ENCODE measurements around the gene CCDC116.
"Not testable (repeated sequence)": the region's sequence is repeated elsewhere in the genome, so short reads cannot be mapped to it uniquely, and the experiment has no call there.

CCDC116 gene

DNA sequence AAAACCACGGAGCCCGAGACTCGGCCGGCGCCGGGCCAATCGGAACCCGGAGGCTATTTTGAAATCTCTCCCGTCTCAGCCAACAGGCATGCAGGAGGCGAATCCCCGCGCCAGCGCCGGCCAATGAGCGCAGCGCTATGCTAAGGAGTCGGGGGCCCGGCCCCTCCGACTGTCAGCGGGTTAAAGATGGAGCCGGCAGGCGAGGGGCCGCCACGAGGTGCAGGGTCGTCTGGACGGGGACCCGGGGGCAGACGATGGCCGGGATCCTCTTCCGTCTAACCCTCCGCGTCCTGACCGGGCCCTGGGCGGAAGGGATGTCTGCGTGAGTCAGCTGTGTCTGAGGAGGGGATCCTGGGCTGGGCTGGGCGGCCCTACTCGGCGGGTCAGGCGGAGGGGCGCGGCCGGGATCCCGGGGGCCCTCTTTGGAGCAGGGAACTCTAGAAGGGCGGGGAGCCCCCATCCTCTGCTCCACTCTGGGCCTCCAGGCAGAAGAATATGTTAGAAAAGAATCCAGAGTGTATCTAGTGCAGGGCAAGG is 19.5 kb downstream of the CCDC116 start:
- peak; percentile 96 for DNase-seq (ENCODE audit: low spot score)

DNA sequence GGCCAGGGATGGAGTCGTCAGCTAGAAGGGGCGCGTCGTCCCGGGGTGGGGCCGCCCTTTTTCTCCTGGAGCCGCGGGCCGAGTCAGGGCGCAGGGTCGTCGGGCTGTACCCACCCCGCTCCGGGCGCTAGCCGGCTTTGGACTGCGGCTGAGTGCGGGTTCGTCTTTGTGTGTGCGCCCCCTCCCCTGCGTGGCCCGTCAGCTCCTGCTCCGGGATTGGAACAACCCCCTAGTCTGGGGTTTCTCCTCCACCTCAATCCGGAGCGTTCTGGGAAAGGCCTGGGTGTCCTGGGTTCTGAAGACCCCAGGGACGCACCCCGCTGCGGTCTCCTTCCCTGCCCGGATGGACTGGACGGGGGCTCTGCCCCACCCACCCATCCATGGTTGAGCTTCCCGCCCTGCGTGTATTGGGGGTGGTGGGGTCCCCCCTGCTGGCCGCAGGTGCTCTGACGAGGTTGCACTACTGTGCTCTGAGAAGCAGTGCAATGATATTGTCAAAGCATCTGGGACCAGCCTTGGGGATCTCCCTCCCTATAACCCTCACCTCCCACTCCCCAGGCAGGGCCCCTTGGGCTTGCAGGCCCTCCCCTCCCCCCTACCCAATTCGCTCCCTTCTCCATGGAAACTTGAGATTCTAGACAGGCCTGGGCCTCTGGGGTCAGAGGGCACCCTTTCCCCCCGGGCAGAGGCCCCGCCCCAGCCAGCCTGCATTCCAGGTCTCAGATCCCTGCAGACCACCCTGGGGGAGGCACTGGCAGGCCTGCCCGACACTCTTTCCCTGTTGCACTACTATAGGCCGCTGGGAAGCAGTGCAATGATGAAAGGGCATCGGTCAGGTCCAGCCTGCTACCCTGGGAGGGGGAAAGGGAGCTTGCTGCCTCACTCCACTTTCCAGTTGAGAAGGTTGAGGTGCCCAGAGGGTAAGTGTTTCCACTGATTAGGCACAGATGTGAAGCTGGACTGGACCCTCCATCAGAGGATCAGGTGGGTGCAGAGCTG is 20.3 kb downstream of the CCDC116 start:
- no peak for DNase-seq (ENCODE audit: low spot score)

DNA sequence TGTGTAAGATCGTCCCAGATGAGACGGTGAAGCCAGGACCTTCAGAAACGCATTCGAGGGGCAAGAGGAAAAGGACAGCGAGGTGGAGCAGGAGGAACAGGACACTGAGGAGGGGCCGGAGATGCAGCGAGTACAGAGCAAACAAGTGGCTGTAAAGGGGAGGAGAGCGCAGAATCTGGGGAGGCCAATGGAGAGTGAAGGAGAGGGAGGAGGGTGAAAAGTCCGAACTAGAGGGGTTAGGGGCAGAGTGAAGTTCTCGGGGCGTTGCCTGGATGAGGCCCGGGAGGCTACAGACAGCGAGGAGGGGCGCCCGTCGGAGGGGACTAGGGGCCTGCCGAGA is 24.4 kb downstream of the CCDC116 start:
- DNase-seq (ENCODE audit: low spot score): no peak

- peak; percentile 86 for DNase-seq (ENCODE audit: low spot score)
These were observed 24.9 kb downstream of the CCDC116 start for GRCh38 chr22:21657360-21658032.

GRCh38 chr22:21659864-21660525 is 27.4 kb downstream of the CCDC116 start:
- DNase-seq (ENCODE audit: low spot score): no peak

GRCh38 chr22:21660904-21661303 is 28.3 kb downstream of the CCDC116 start:
- no peak for DNase-seq (ENCODE audit: low spot score)

DNA sequence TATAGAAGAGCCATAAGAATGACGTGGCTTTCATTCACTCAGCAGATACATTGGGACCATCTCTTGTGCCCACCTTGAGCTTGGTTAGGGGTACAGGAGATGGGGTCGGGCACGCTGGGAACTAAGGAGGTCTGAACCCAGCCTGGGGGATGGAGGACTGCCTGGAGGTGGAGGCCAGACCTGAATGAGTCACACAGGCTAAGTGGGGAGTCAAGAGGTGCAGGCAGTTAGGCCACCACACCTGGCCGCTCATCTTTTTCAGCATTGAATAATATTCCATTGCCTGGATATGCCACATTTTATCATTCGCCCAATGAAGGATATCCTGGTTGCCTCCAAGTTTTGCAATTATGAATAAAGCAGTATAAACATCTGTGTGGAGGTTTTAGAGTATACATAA is 29.4 kb downstream of the CCDC116 start:
- no peak for DNase-seq (ENCODE audit: low spot score)

DNA sequence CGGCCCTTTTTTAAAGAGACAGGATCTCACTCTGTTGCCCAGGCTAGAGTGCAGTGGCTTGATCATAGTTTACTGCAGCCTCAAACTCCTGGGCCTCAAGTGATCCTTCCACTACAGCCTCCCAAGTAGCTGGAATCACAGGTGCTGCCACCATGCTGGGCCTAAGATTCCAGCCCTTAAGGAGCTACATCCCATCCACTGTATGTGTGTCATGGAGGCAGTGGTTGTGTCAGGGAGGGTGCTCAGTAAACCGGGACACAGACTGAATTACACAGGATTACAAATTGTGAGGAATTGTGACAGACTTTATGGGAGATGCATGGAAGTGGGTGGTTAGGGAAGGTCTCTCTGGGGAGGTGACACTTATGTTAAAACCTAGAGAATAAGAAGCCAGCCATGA is 31.2 kb downstream of the CCDC116 start:
- no peak for DNase-seq (ENCODE audit: low spot score)

GRCh38 chr22:21665047-21665851 is 32.7 kb downstream of the CCDC116 start:
- DNase-seq (ENCODE audit: low spot score): no peak

DNA sequence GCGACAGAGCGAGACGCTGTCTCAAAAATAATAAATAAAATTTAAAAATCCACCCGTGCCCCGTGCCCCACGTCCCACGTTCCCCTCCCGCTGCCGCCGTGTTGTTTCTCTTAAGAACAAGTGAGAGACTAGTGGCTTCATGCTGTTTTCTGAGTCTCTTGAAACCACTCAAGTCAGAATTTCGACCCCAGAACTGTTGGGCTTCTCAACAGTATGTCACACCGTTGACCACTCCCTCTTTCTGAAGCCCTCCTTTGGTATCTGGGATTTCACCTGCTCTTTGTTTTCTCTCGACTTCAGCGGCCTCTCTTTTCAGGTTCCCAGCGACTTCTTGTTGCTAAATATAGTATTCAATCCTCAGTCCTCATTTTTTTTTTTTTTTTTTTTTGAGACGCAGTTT is 34.2 kb downstream of the CCDC116 start:
- no peak for DNase-seq (ENCODE audit: low spot score)

- no peak for DNase-seq (ENCODE audit: low spot score)
These were observed 36.5 kb downstream of the CCDC116 start for GRCh38 chr22:21669026-21669425.

DNA sequence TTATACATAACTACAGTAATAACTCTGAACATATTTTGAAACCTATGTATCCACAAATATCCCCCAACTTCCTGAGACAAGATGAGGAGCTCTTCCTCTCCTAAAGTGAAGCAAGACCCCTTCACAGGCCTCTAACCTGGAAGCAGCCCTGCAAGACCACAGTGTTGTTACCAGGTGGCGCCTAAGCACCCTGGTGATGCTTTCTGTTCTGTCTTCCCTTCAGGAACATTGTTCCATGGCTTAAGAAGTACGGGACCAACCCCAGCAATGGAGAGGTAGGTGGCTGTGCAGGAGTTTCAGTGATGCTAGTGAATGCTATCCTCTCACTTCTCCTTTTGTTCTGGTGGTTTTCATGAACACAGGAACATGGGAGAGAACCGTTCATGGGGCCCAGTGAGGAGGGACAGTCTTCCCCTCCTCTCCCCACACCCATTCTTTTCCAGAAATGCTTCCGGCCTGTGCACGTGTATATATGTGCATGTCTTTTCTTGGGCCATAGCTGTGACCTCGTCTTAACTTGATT is 39.6 kb downstream of the CCDC116 start:
- no peak for DNase-seq (ENCODE audit: low spot score)

DNA sequence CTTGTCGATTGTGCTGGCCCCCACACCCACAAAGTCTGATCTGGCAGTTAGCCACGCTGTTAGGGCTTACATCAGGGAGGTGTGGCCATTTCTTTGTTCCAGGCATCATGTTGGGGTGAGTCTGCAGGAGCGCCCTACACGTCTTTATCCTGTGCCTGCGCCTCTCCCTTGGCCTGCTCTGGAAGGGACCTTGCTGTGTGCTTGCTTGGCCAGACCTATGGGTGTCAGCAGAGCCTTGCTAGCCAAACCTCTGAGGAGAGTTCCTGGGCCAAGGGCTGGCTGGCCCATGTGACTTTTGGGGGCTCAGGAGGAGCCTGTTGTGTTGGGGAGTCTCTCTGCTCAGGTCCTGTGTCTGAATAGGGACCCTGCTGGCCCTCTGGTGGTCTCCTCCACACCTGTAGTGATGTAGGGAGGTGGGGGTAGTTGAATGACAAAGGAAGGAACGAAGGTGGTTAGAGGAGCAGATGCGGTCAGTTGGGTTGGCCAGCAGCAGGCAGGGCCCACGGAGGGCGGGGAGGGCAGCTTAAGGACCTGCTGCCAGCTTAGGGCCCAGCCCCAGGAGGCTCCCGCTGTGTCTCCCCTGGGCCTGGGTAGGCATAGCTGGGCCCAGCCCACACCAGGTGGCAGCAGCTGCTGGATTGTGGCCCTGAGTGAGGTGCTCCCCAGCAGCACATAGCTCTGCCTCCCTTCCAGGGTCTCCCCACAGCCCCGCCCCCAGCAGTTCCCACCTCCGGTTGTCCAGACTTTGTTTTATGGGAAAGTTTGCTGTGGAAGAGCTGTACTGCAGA is 41.2 kb downstream of the CCDC116 start:
- DNase-seq (ENCODE audit: low spot score): no peak

DNA sequence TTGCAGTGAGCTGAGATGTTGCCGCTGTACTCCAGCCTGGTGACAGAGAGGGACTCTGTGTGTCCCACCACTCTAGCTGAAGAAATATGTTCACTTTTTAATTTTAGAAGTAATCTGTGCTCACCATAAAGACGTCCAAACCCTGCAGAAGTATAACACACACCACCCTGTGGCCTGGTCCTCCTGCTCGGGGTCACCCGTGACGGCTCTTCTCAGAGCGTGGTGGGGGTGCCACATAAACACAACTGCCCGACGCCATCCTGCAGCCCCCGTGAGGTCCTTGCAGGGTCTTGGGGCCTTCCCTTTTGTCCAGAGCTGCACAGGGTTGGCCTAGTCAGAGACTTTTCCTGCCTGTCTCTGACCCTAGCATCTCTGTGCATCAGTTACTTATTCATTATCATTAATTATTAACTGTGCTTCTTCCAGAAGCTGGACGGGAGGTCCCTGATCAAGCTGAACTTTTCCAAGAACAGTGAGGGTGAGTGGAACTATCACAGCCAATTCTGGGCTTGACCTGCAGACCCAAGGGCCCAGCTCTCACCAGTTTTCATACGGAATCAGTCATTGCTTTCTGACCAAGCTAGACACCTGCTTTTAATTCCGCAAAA is 42.2 kb downstream of the CCDC116 start:
- no peak for DNase-seq (ENCODE audit: low spot score)

DNA sequence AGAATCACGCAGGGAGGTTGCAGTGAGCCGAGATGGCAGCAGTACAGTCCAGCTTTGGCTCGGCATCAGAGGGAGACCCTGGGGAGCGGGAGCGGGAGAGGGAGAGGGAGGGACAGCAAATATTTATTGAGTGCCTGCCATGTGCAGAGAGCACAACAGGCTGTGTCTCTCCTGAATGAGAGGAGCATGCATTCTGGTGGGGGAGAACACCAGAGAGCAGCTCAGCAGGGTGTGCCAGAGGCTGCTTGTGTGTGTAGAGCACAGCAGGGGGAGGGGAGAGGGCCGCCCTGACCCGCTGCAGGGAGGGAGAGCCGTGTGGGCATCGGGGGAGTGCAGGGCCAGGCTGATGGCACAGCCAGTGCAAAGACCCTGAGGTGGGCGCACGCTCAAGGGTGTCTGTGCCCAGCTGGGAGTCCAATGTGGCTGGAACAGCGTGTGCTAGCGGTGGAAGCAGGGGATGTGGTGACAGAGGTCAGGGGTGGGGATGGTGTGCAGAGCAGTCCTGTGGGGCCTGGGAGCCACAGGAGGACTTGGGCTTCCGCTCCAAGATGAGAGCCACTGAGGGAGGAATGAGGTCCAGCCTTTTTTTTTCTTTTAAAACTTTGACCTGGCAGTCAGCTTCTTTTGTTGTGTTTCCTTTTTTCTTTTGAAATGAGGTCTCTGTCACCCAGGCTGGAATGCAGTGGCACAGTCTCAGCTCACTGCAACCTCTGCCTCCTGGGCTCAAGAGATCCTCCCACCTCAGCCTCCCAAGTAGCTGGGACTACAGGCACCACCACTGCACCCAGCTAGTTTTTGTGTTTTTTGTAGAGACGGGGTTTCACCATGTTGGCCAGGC is 45.3 kb downstream of the CCDC116 start:
- no peak for DNase-seq (ENCODE audit: low spot score)

DNA sequence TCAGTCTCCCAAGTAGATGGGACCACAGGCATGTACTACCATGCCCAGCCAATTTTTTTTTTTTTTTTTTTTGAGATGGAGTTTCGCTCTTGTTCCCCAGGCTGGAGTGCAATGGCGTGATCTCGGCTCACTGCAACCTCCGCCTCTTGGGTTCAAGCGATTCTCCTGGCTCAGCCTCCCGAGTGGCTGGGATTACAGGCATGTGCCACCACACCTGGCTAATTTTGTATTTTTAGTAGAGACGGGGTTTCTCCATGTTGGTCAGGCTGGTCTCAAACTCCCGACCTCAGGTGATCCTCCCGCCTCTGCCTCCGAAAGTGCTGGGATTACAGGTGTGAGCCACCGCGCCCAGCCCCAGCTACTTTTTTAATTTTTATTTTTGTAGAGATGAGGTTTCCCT is 46.3 kb downstream of the CCDC116 start:
- not testable (repeated sequence) for DNase-seq (ENCODE audit: low spot score)

DNA sequence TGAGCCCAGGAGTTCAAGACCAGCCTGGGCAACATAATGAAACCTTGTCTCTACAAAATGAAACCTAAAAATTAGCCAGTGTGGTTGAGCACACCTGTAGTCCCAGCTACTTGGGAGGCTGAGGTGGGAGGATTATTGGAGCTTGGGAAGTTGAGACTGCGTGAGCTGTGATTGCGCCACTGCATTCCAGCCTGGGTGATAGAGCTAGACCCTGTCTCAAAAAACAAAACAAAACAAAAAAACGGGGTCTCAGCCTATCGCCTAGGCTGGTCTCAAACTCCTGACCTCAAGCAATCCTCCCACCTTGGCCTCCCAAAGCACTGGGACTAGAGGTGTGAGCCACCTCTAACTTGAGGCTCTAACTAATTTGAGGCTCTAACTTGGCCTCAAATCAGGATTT is 46.8 kb downstream of the CCDC116 start:
- DNase-seq (ENCODE audit: low spot score): no peak

- no peak for DNase-seq (ENCODE audit: low spot score)
These were observed 48.4 kb downstream of the CCDC116 start for GRCh38 chr22:21680830-21681565.

Measured in GM03348 (cell line).